Common myeloid progenitor, CD34-positive (primary cell): ENCODE measurements around the gene STUB1.

Experiments used
- CTCF ChIA-PET: fragments of 350-600 bp; sonication (Branson Sonifier 250); formaldehyde crosslinking; loops from one replicate; lab custom pipeline; 2021; ENCODE audit warnings: antibody characterized with exemption; lab: Charles Lee
- POLR2A ChIA-PET: fragments of 350-600 bp; sonication (Branson Sonifier 250); formaldehyde crosslinking; loops from one replicate; lab custom pipeline; 2021; ENCODE audit warnings: antibody characterized with exemption; lab: Charles Lee
- DNase-seq, 3 donors: peaks; one replicate each; pipeline versions ENCODE4 v3.0.0 to v3.0.0-alpha.2; 2013
- H3K27ac ChIP-seq, 2 experiments: 1 replicate in 1 of 2; 2 replicates in 1 of 2; pipeline ENCODE4 v1.7.0; 2013; ENCODE audit warnings: inconsistent platforms in 2 of 2, low read length in 2 of 2, mild to moderate bottlenecking in 2 of 2, low read depth in 1 of 2, moderate library complexity in 1 of 2; ENCODE audit not compliant: severe bottlenecking in 2 of 2, insufficient read depth in 1 of 2, poor library complexity in 1 of 2
- H3K27me3 ChIP-seq, 5 experiments: replicated peaks in 2 of 5; 1 replicate in 3 of 5; 2 replicates in 2 of 5; pipeline versions ENCODE4 v1.6.1 to v1.7.0; 2013; ENCODE audit warnings: low read length in 4 of 5, mild to moderate bottlenecking in 2 of 5, moderate library complexity in 2 of 5, inconsistent platforms in 1 of 5; ENCODE audit not compliant: insufficient read depth in 5 of 5, control insufficient read depth in 4 of 5
- H3K36me3 ChIP-seq, 4 experiments: 1 replicate in 2 of 4; 2 replicates in 2 of 4; pipeline versions ENCODE4 v1.6.1 to v1.7.0; 2013; ENCODE audit warnings: low read length in 3 of 4, control low read depth in 1 of 4, mild to moderate bottlenecking in 1 of 4; ENCODE audit not compliant: control insufficient read depth in 4 of 4, insufficient read depth in 4 of 4
- H3K4me1 ChIP-seq, 4 experiments: 1 replicate in 3 of 4; 2 replicates in 1 of 4; pipeline versions ENCODE4 v1.6.1 to v1.7.1; 2013; ENCODE audit warnings: low read length in 3 of 4, mild to moderate bottlenecking in 3 of 4, control low read depth in 1 of 4, inconsistent platforms in 1 of 4, moderate library complexity in 1 of 4; ENCODE audit not compliant: control insufficient read depth in 4 of 4, insufficient read depth in 4 of 4; ENCODE audit errors: control extremely low read depth in 1 of 4
- H3K4me3 ChIP-seq, 7 experiments: 1 replicate in 4 of 7; 2 replicates in 3 of 7; pipeline versions ENCODE4 v1.5.1 to v1.7.0; 2013; ENCODE audit warnings: mild to moderate bottlenecking in 7 of 7, low read length in 6 of 7, moderate library complexity in 6 of 7, inconsistent platforms in 2 of 7, low read depth in 2 of 7, control low read depth in 1 of 7; ENCODE audit not compliant: insufficient read depth in 4 of 7, control insufficient read depth in 1 of 7; ENCODE audit errors: extremely low read depth in 1 of 7
- H3K9me3 ChIP-seq, 5 experiments: 1 replicate in 4 of 5; 2 replicates in 1 of 5; pipeline versions ENCODE4 v1.6.1 to v1.7.1; 2013; ENCODE audit warnings: low read length in 4 of 5, mild to moderate bottlenecking in 2 of 5, inconsistent platforms in 1 of 5, low read depth in 1 of 5, moderate library complexity in 1 of 5; ENCODE audit not compliant: control insufficient read depth in 4 of 5, insufficient read depth in 2 of 5; ENCODE audit errors: control extremely low read depth in 1 of 5
- WGBS: methylation state at CpG from one replicate; pipeline ENCODE4 v1.1.5; 2013; ENCODE audit not compliant: insufficient coverage; 5-methylcytosine and 5-hydroxymethylcytosine counted together

STUB1 gene

DNA sequence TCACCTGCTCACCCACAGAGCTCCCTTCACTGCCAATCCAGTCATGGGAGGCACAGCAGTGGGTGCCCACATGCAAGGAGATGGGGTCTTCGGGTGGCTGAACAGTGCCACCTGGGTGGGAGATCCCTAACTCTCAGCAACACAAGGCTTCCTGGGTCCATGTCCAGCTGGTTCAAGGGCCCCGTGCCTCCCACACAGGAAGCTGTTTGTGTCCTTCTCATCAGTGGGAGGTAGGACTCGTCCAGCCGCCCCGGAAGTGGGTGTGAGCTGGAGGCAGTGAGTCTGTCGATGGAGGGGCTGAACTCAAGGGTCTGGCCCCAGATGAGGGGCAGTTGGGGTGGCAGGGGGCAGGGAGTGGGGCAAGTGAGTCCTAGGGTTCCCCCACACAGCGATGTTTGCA lies 23.8 kb downstream of the STUB1 start:
- H3K4me1 ChIP-seq, result peaks cover 0 to 9% (median 3%) of the 10 kb centered on the region in 4 experiments
- no peak overlapping the region for H3K27ac ChIP-seq
- no peaks in the 10 kb centered on the region for H3K36me3 ChIP-seq
- no peaks in the 10 kb centered on the region for H3K9me3 ChIP-seq
- DNase-seq, result no peak
- ChIA-PET CTCF (interaction anchor here (0.6 to 2.6 kb wide), 3 partner anchors 8 to 1218 kb away, joined by 3 to 7 read pairs (median 6); no protein-coding TSS in a partner anchor), POLR2A (no interaction called here)
- peaks cover 0 to 97% (median 28%) of the 10 kb centered on the region in 5 experiments for H3K27me3 ChIP-seq
- 93% methylated on average over 6 of the region's 7 CpGs for WGBS
- H3K4me3 ChIP-seq, result no peak overlapping the region

- Histone ChIP-seq H3K36me3 (no peaks in the 10 kb centered on the region), H3K9me3 (no peaks in the 10 kb centered on the region), H3K4me1 (peaks cover 0 to 9% (median 3%) of the 10 kb centered on the region in 4 experiments), H3K4me3 (no peak overlapping the region), H3K27ac (no peak overlapping the region), H3K27me3 (peaks cover 0 to 97% (median 31%) of the 10 kb centered on the region in 5 experiments)
- WGBS, result 13% methylated on average over 29 of the region's 50 CpGs
- POLR2A ChIA-PET, result no interaction called here
- no peak for DNase-seq
- CTCF ChIA-PET, result interaction anchor here (0.6 to 2.6 kb wide), 2 partner anchors 10 to 1217 kb away, joined by 3 to 6 read pairs; no protein-coding TSS in a partner anchor
Measured at GRCh38 chr16:704552-705380, 24.6 kb downstream of the STUB1 start.

DNA sequence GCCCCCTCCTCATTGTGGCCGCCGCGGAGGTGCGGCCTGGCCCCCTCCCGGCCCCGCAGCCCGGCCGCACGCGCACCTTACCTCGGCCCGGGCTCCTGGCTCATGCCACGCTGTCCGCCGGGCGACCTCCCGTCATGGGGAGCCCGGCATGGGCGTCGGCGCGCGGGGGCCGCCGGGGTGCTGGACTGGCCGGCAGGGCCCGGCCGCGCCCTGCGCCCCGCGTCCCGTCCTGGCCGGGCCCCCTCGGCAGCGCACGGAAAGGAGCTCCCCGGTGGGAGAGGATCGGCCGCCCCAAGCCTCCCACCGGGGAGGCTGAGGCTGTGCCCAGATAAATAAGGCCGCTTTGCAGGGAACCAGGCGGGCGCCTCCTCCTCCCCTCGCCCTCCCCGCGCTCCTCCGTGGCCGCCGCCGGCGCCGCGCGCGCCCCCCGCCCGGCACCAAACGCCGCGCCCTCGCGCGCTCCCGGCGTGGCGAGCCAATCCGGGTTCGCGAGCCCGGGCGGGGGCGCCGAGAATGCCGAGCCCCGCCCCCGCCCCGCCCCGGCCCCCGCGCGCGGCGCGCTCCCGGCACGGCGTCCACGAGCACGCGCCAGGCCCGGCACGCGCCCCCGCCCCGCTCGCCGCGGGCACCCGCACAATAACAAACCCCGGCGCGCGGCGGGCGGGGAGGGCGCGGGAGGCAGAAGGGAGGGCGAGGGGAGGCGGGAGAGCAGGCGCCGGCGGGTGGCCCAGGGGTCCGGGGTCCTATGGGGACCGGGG lies 25.4 kb downstream of the STUB1 start, which contains the start of gene FBXL16:
TSS of gene FBXL16 (minus strand) at position 371 of the 758 bp plus-strand sequence. CDS start 8,396 bp downstream, outside the sequence.
- H3K4me3 ChIP-seq, result peak within 1 kb of the TSS in 2 of 7 experiments; percentile 16 to 52
- no peaks in the 10 kb centered on the region for H3K36me3 ChIP-seq
- no peaks in the 10 kb centered on the region for H3K9me3 ChIP-seq
- peaks cover 0 to 9% (median 3%) of the 10 kb centered on the region in 4 experiments for H3K4me1 ChIP-seq
- H3K27ac ChIP-seq, result no peak within 1 kb of the TSS
- H3K27me3 ChIP-seq, result peaks cover 0 to 97% (median 33%) of the 10 kb centered on the region in 5 experiments
- ChIA-PET POLR2A (no interaction called here), CTCF (interaction anchor here (2.6 kb wide), 1 partner anchor 10 kb away, joined by 6 read pairs; no protein-coding TSS in a partner anchor)
- 1% methylated on average over 62 of the region's 115 CpGs for WGBS
- no peak for DNase-seq

DNA sequence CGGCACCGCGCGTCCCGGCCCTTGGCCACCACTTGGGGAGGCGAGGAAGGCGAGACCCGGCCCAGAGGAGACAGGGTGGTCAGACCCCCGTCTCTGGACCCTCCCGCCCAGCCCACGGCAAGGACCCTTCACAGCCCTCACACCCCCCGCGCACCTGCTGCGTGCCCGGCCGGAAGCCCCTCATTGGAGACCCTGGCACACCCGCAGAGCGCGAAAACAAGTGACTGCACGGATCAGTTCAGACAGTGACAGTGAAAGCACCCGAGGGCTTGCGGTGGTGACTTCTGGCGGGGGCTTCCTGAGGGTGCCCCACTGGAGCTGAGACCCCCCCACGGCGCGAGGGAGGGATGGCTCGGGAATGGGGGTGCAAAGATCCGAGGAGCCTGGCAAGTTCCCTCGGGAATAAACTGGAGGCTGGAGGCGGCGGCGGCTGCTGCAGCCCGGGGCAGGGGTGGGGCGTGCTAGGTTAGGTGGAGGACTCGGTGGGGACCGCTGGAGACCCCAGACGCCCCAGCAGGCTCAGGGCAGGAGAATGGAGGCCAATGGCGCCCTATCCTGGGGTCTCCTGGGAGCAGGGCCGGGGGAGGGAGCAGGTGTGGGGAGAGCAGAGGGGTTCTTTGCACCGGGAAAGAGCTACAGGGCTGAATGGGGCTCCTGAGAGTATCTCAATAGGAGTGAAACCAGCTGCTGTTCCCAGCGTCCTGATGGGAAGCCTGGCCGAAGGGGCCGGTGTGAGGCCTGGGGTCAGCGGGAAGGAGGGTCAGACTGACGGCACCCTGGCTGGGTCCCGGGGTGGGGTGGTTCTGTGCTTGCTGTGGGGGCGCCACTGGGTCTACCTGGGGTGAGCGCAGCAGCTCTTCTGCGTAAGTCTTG lies 26.2 kb downstream of the STUB1 start:
- peaks cover 0 to 95% (median 30%) of the 10 kb centered on the region in 5 experiments for H3K27me3 ChIP-seq
- H3K4me3 ChIP-seq, result no peak overlapping the region
- DNase-seq, result no peak
- 2% methylated on average over 36 of the region's 49 CpGs for WGBS
- H3K27ac ChIP-seq, result no peak overlapping the region
- ChIA-PET POLR2A (interaction anchor here (0.6 kb wide), 1 partner anchor 69 kb away, joined by 3 read pairs; no protein-coding TSS in a partner anchor), CTCF (interaction anchor here (1.3 to 2.6 kb wide), 3 partner anchors 10 to 14 kb away, joined by 4 to 7 read pairs (median 6); no protein-coding TSS in a partner anchor)
- no peaks in the 10 kb centered on the region for H3K9me3 ChIP-seq
- no peaks in the 10 kb centered on the region for H3K36me3 ChIP-seq
- H3K4me1 ChIP-seq, result peaks cover 0 to 9% (median 3%) of the 10 kb centered on the region in 4 experiments

DNA sequence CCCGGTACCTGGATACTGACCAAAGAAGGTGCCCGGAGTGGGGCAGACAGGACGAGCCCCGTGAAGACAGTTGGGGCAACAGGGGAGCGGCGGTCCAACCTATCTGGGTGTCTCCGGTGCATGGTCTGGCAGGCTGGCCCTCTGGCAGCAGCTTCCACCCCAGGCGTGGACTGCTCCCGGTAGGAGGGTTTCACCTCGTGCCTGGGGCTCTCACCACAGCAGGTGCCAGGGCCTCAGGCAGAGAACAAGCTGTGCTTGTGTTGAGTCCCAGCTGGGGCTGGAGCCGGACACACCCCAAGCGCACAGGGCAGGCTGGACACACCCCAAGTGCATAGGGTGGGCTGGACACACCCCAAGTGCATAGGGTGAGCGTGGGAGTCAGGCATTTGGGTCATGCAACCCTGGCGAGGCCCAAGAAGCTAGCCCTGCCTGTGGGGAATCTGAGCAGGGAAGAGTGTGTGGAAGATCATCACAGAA lies 26.9 kb downstream of the STUB1 start:
- POLR2A ChIA-PET, result interaction anchor here (0.6 kb wide), 1 partner anchor 68 kb away, joined by 3 read pairs; no protein-coding TSS in a partner anchor
- no peak for DNase-seq
- Histone ChIP-seq H3K27me3 (peaks cover 0 to 88% (median 31%) of the 10 kb centered on the region in 5 experiments), H3K36me3 (no peaks in the 10 kb centered on the region), H3K9me3 (no peaks in the 10 kb centered on the region), H3K4me1 (peaks cover 0 to 9% (median 3%) of the 10 kb centered on the region in 4 experiments), H3K27ac (no peak overlapping the region), H3K4me3 (no peak overlapping the region)
- 81% methylated on average over 3 of the region's 14 CpGs for WGBS
- CTCF ChIA-PET, result interaction anchor here (0.6 to 2.0 kb wide), 5 partner anchors 11 to 95 kb away, joined by 3 to 7 read pairs (median 4); no protein-coding TSS in a partner anchor

DNA sequence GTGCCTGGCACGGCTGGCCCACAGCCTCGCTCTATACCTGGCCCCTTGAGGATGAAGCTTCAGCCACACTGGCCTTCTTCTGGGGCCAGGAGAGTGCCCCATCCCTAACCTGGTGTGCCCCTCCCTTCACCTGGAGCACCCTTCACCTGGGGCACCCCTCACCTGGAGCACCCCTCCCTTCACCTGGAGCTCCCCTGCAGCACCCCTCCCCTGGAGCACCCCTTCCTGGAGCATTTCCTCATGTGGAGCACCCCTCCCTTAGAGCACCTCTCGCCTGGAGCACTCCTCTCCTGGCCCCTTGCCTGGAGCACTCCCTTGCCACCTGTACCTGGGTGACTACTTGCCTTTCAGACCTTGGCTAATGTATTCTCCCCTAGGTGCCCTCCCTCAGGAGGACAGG lies 27.8 kb downstream of the STUB1 start:
- Histone ChIP-seq H3K9me3 (no peaks in the 10 kb centered on the region), H3K4me1 (peaks cover 0 to 9% (median 3%) of the 10 kb centered on the region in 4 experiments), H3K27me3 (peaks cover 0 to 84% (median 24%) of the 10 kb centered on the region in 5 experiments), H3K4me3 (no peak overlapping the region), H3K27ac (no peak overlapping the region), H3K36me3 (no peaks in the 10 kb centered on the region)
- POLR2A ChIA-PET, result no interaction called here
- 78% methylated on average over 3 of the region's 3 CpGs for WGBS
- CTCF ChIA-PET, result interaction anchor here (0.9 to 2.0 kb wide), 3 partner anchors 12 to 94 kb away, joined by 3 to 7 read pairs (median 5); no protein-coding TSS in a partner anchor
- DNase-seq, result no peak
